DOHH2 (cell line): ENCODE data around the gene NPIPA2.
"Not testable (repeated sequence)": the region's sequence is repeated elsewhere in the genome, so short reads cannot be mapped to it uniquely, and the experiment has no call there.

ENCODE experiments used
- H3F3A ChIP-seq: fragments of 200-600 bp; sonication (generic), shearing (Covaris generic); 2 replicates; pipeline ENCODE4 v1.6.0; 2016; ENCODE audit warnings: antibody characterized with exemption, mild to moderate bottlenecking; ENCODE audit not compliant: control insufficient read depth, insufficient read depth
- H3K27ac ChIP-seq: fragments of 200-600 bp; sonication (generic); 2 replicates; pipeline ENCODE4 v1.5.1; 2014; ENCODE audit warnings: low read depth, mild to moderate bottlenecking, low read length, moderate library complexity
- H3K27me3 ChIP-seq: fragments of 200-600 bp; sonication (generic); 2 replicates; pipeline ENCODE4 v1.6.1; 2014; ENCODE audit warnings: mild to moderate bottlenecking, low read length, mixed read lengths; ENCODE audit not compliant: control insufficient read depth
- H3K36me3 ChIP-seq: fragments of 200-600 bp; sonication (generic); 2 replicates; pipeline ENCODE4 v1.6.1; 2014; ENCODE audit warnings: mild to moderate bottlenecking, low read length, moderate library complexity, mixed read lengths; ENCODE audit not compliant: control insufficient read depth
- H3K4me1 ChIP-seq: fragments of 200-600 bp; sonication (generic); 2 replicates; pipeline ENCODE4 v1.6.1; 2014; ENCODE audit warnings: mild to moderate bottlenecking, low read length, mixed read lengths; ENCODE audit not compliant: control insufficient read depth
- H3K4me2 ChIP-seq: fragments of 200-600 bp; sonication (generic); 2 replicates; pipeline ENCODE4 v1.6.0; 2014; ENCODE audit warnings: mild to moderate bottlenecking, low read length, moderate library complexity
- H3K4me3 ChIP-seq: fragments of 200-600 bp; sonication (generic); 2 replicates; pipeline ENCODE4 v1.5.1; 2014; ENCODE audit warnings: mild to moderate bottlenecking, low read length, mixed read lengths
- H3K79me2 ChIP-seq: fragments of 200-600 bp; sonication (generic); 2 replicates; pipeline ENCODE4 v1.6.1; 2014; ENCODE audit warnings: mild to moderate bottlenecking, low read length, mixed read lengths; ENCODE audit not compliant: control insufficient read depth
- H3K9me2 ChIP-seq: fragments of 200-600 bp; sonication (generic); replicated peaks from 2 replicates; pipeline ENCODE4 v1.6.1; 2014; ENCODE audit warnings: mild to moderate bottlenecking, low read length, mixed read lengths; ENCODE audit not compliant: control insufficient read depth
- H3K9me3 ChIP-seq: fragments of 200-600 bp; sonication (generic); 2 replicates; pipeline ENCODE4 v1.6.1; 2014; ENCODE audit warnings: antibody characterized with exemption, low read length, mixed read lengths; ENCODE audit not compliant: control insufficient read depth, insufficient read depth
- H4K20me1 ChIP-seq: fragments of 200-600 bp; sonication (generic); 2 replicates; pipeline ENCODE4 v1.6.0; 2014; ENCODE audit warnings: low read depth, mild to moderate bottlenecking, antibody characterized with exemption, low read length, moderate library complexity; ENCODE audit not compliant: control insufficient read depth, insufficient read depth

The NPIPA2 gene

GRCh38 chr16:14742273-14743128, at the start of gene NPIPA2:
Gene NPIPA2 (plus strand): TSS chr16:14742533. CDS start chr16:14748066, 5,533 bp downstream.
- H3K36me3 ChIP-seq, H3F3A ChIP-seq, H3K27me3 ChIP-seq, H3K4me3 ChIP-seq, H3K4me2 ChIP-seq, H4K20me1 ChIP-seq, H3K27ac ChIP-seq, H3K9me3 ChIP-seq, H3K79me2 ChIP-seq, H3K9me2 ChIP-seq, H3K4me1 ChIP-seq: not testable (repeated sequence)

- H3K79me2 ChIP-seq, H3K9me3 ChIP-seq, H3K27ac ChIP-seq, H3K9me2 ChIP-seq, H3K36me3 ChIP-seq, H3K4me3 ChIP-seq, H4K20me1 ChIP-seq, H3K4me2 ChIP-seq, H3K4me1 ChIP-seq, H3K27me3 ChIP-seq, H3F3A ChIP-seq: not testable (repeated sequence)
Measured at GRCh38 chr16:14694129-14694528, 48.2 kb upstream of the NPIPA2 start, which contains the start of gene PLA2G10. Gene PLA2G10 (minus strand): TSS chr16:14694308. CDS start chr16:14694229, 79 bp downstream.

GRCh38 chr16:14701859-14702258, 40.5 kb upstream of the NPIPA2 start:
- H3K79me2 ChIP-seq, H3K27ac ChIP-seq, H3K9me3 ChIP-seq, H4K20me1 ChIP-seq, H3K4me2 ChIP-seq, H3K27me3 ChIP-seq, H3K36me3 ChIP-seq, H3F3A ChIP-seq, H3K4me1 ChIP-seq, H3K9me2 ChIP-seq, H3K4me3 ChIP-seq: not testable (repeated sequence)

- H3K4me1 ChIP-seq, H3K27ac ChIP-seq, H4K20me1 ChIP-seq, H3K4me2 ChIP-seq, H3K79me2 ChIP-seq, H3K36me3 ChIP-seq, H3F3A ChIP-seq, H3K9me2 ChIP-seq, H3K9me3 ChIP-seq, H3K27me3 ChIP-seq, H3K4me3 ChIP-seq: not testable (repeated sequence)
Measured at GRCh38 chr16:14702672-14703071, 39.7 kb upstream of the NPIPA2 start.

- H3K4me3 ChIP-seq, H3K27me3 ChIP-seq, H3K4me1 ChIP-seq: not testable (repeated sequence)
Measured at GRCh38 chr16:14703156-14704011, 38.9 kb upstream of the NPIPA2 start, which contains the start of gene NPIPA3. Gene NPIPA3 (plus strand): TSS chr16:14703411. CDS start chr16:14708944, 5,533 bp downstream.

GRCh38 chr16:14733233-14733632, 9.1 kb upstream of the NPIPA2 start:
- H3K4me1 ChIP-seq, H4K20me1 ChIP-seq, H3K4me3 ChIP-seq, H3K27ac ChIP-seq, H3K4me2 ChIP-seq, H3F3A ChIP-seq, H3K27me3 ChIP-seq, H3K9me2 ChIP-seq, H3K9me3 ChIP-seq, H3K79me2 ChIP-seq, H3K36me3 ChIP-seq: not testable (repeated sequence)

More at GRCh38 chr16:14703156-14704011, 38.9 kb upstream of the NPIPA2 start, which contains the start of gene NPIPA3:
- not testable (repeated sequence) for H3K9me2 ChIP-seq, H4K20me1 ChIP-seq, H3F3A ChIP-seq, H3K27ac ChIP-seq, H3K36me3 ChIP-seq, H3K4me2 ChIP-seq, H3K79me2 ChIP-seq, H3K9me3 ChIP-seq

GRCh38 chr16:14740832-14741385, 1.4 kb upstream of the NPIPA2 start:
- H3K36me3 ChIP-seq, H3K4me1 ChIP-seq, H3K27ac ChIP-seq: not testable (repeated sequence)

More at GRCh38 chr16:14740832-14741385, 1.4 kb upstream of the NPIPA2 start:
- not testable (repeated sequence) for H3K4me2 ChIP-seq, H4K20me1 ChIP-seq, H3K4me3 ChIP-seq, H3K9me2 ChIP-seq, H3K9me3 ChIP-seq, H3K27me3 ChIP-seq, H3F3A ChIP-seq, H3K79me2 ChIP-seq
